Stimulated activated CD4-positive, alpha-beta T cell treated with anti-CD3 and anti-CD28 coated beads, Interleukin-15, amount 100 ng/mL, for 1 hour (primary cell): Measurements from ENCODE around the gene HSFX2.
"Not testable (repeated sequence)": the region's sequence is repeated elsewhere in the genome, so short reads cannot be mapped to it uniquely, and the experiment has no call there.

Experiments used
- DNase-seq, 2 donors: peaks; one replicate each; pipeline ENCODE4 v3.0.0-alpha.2; 2020; ENCODE audit warnings: low read depth in 1 of 2, low spot score in 1 of 2

Gene HSFX2, protein sequence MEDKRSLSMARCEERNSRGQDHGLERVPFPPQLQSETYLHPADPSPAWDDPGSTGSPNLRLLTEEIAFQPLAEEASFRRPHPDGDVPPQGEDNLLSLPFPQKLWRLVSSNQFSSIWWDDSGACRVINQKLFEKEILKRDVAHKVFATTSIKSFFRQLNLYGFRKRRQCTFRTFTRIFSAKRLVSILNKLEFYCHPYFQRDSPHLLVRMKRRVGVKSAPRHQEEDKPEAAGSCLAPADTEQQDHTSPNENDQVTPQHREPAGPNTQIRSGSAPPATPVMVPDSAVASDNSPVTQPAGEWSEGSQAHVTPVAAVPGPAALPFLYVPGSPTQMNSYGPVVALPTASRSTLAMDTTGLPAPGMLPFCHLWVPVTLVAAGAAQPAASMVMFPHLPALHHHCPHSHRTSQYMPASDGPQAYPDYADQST

DNA sequence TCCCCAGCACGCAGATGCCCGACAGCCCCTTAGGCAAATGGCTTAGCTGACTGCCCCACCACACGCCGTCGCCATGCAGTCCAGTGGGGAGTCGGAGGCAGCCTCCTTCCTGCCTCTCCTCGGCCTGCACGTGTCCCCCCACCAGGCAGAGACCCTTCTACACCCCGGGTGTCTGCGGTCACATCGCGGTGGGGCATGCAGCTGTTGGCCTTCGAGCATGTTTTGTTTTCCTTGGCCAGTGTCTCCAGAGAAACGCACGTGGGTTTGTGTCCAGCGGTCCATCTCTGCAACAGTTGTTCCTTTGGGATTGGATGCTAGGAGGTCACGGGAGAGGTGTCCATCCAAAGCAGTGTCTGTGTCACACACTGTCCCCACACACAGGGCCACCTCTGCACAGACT lies at the start of gene HSFX2:
Gene HSFX2, minus strand, starts transcription at position 101 of the 400 bp plus-strand sequence. CDS start 614 bp downstream, outside the sequence.
- not testable (repeated sequence) for DNase-seq

DNA sequence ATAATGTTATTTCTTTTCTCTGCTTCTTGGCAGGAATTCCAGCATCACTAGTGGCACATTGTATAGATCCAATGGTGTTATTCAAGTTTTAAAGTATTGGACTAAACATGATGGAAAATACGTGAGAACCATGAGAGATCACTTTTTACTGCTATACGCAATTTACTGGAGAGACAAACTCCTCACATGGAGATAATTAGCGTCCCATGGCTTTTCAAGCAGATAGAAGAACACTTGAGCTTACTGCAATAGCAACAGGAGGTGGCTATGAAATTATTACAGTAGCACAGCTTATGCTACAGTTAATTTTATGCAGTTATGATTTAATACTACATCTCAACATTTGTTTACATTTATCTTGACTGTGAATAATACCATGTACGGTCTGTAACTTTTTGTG lies 48.4 kb upstream of the HSFX2 start:
- DNase-seq = no peak

DNA sequence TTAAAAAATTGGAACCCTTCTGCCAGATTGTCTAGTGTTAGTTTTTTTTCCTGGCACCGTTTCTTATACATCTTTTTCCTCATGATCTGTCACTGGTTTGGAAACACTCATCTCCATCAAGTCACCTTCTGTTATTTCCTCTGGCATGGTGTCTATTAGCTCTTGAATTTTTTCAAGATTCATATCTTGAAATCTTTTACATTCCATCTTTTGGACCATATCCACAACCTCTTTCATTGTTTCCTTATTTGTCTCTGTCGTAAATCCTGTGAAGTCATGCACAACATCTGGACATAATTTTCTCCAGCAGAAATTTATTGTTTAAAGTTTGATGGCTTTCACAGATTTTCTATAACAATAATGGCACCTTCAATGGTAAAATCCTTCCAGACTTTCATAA lies 46.7 kb upstream of the HSFX2 start:
- no peak for DNase-seq

DNA sequence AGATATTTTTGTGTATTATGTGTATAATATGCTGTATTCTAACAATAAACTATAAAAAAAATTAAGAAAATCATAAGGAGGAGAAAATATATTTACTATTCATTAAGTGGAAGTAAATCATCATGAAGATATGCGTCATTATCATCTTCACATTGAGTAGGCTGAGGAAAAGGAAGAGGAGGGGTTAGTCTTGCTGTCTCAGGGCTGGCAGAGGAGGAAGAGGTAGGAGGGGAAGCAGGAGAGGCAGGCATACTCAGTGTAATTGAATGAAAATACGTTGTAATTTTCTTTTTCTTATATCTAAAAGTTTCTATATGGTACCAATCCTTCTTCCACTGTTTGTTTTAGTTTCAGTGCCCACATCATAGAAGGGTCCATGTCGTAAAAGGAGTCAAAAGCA lies 46.3 kb upstream of the HSFX2 start:
- DNase-seq = no peak

DNA sequence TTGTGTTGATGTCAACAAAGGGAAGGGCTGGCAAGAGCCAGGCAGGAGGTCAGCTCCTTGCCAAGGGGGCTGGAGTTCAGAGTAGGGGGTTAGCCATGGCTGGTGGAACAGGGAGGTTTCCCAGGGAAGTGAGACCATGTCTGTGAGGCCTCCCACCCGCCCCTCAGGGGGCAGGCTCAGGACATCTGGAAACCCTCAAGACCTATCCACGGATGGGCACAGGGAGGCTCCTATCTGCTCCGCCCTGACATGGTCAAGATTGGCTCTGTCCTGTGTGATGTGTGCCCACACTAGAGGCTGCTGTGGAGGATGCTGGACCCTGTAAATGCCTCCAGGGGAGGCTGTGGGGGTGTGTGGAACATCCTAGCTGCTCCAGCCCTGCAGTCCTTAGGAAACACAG lies 44.5 kb upstream of the HSFX2 start:
- no peak for DNase-seq

GRCh38 chrX:149638860-149639259 lies 43.7 kb upstream of the HSFX2 start:
- no peak for DNase-seq

GRCh38 chrX:149633511-149633910 lies 38.4 kb upstream of the HSFX2 start:
- DNase-seq = no peak

DNA sequence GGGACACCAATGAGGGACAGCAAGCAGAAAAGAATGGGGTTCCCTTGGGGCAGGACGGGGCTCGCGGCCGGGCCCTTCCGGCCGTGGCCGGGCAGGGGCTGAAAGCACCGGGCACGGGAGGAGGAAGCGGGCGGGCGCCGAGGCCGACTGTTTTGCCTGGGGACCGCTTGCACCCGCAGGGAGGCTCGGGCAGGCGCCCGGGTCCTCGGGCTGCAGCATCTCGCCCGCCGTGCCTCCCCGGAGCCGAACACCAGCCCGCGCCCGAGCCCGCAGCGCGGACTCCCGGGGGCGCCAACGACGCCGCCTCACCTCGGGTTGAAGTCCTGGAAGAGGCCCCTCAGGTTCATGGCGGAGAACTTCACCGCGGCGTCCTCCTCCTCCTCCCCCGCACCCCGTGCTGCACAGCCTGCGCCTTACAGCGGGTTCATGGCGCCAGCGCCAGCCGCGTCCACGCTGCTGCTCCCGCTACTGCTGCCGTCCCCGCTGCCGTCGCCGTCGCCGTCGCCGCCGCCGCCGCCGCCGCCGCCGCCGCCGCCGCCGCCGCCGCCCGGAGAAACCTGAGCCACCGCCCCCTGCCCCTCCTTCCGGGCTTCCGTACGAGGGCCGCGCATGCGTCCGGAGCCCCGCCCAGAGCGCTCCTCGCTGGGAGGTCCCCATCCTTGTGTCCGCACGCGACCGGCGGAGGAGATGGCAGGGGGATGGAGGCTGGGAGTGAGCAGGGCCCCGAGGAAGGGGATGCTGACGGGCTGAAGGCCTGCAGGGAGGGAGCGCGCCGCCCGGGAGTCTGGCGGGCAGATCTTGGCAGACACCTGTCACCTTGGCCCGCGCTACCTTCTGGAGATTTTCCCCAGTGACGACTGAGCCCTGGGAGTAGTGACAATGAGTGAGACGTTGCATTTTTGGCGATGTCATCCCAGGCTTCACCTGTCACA lies 36.4 kb upstream of the HSFX2 start, which contains the start of gene TMEM185A:
Gene TMEM185A, minus strand, starts transcription at position 559 of the 932 bp plus-strand sequence. Its CDS starts 212 bp downstream, at position 347.
- DNase-seq = peak; percentile 48 to 64

- DNase-seq = no peak
These were observed 35.6 kb upstream of the HSFX2 start for GRCh38 chrX:149630681-149631233.

DNA sequence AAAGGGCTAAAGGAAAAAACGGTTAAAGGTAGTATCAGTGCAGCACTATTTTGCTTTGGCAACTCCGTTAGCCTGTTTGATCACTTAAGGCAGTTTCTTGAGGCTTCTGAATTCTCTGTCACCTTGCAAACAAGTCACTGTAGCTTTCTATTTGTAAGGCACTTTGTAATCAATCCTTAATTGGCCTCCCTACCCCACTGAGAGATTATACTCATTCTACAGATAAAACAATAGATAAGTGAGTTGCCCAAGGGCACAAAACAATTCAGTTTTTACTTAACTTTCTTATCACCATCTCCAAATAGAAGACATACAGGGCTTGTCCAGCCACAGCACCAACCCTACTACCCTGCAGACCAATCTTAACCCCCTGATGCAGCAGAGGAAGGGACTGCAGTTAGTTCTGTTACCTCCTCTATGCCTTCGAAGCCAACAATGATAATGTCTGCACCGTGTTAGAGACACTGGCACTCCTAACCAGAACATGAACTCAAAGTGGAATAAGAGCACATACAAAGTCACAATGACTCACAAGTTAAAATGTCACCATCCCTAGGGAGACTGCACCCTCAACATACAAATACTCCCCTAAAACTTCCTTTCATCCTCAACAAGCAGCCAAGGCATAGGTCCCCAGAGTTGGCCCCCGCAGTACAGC lies 34.7 kb upstream of the HSFX2 start:
- no peak for DNase-seq

DNA sequence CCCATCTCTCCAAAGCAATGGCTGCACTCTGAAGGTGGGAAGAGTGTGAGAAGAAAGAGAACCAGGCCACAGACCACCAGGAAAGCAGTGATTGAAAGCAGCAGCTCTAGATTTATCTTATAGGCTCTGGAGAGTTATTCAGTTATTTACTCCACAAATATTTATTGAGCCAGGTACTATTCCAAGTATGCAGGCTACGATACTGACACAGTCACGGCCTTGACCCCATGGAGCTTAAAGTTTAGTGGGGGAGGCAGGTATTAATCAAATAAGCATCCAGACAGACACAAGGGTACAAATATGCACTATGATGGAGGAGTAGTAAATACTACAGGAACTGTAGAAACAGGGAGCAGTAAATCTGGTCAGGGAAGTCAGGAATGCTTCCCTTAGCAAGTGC lies 33.7 kb upstream of the HSFX2 start:
- no peak for DNase-seq

- DNase-seq = no peak
These were observed 33.2 kb upstream of the HSFX2 start for GRCh38 chrX:149628280-149628679.

DNA sequence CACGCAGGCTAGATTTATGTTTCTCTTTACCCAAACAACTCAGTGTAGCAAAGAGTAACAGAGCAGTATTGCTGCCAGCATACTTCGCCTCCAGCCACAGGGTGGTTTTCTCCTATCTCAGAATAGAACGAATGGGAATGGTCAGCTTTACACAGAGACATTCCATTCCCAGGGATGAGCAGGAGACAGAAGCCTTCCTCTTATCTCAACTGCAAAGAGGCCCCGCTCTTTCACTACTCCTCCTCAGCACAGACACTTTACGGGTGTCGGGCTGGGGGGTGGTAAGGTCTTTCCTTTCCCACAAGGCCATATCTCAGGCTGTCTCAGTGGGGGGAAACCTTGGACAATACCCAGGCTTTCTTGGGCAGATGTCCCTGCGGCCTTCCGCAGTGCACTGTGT lies 31.7 kb upstream of the HSFX2 start:
- DNase-seq = not testable (repeated sequence)

DNA sequence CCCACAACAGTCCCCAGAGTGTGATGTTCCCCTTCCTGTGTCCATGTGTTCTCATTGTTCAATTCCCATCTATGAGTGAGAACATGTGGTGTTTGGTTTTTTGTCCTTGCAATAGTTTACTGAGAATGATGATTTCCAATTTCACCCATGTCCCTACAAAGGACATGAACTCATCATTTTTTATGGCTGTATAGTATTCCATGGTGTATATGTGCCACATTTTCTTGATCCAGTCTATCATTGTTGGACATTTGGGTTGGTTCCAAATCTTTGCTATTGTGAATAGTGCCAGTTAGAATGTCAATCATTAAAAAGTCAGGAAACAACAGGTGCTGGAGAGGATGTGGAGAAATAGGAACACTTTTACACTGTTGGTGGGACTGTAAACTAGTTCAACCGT lies 24.5 kb upstream of the HSFX2 start:
- not testable (repeated sequence) for DNase-seq

DNA sequence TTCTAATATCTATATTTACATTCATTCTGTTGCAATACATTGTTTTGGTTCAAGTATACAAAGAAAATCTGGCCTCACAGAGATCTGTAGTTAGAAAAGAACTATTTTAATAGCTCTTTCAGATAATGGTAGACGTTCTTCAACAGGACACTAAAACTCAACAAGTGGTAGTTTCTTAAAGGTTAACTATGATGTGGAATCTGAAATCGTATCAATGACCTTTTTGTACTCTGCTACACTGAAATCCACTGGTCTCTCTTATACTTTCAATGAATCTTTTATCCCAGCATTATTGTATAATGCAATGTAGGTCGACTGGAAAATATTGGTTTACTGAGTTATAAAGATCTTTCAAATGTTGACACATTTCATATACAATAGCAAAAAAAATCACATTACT lies 23.8 kb upstream of the HSFX2 start:
- DNase-seq = no peak

DNA sequence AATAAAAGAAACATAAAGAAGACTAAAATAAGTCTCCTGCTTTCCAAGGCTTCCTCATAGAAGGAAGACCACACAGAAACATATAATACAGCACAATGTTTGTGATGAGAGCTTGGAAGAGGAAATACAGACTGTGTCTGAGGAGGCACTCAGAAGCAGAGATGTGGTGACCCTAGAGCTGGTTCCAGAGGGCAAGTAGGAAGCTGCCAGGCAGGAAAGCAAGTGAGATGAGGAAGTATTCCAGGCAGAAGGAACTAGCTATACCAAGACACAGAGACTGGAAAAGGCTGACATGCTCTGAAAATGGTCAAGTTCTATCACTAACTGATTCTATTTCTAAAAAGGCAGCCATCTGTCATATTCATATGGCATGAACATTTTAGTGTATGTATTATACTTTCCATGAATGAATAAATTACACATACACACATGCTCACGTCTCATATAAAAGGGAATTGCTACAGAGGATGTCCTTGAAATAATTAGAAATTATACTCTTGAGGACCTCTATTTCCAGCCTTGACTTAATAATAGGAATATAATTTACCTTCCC lies 16.6 kb upstream of the HSFX2 start:
- no peak for DNase-seq

DNA sequence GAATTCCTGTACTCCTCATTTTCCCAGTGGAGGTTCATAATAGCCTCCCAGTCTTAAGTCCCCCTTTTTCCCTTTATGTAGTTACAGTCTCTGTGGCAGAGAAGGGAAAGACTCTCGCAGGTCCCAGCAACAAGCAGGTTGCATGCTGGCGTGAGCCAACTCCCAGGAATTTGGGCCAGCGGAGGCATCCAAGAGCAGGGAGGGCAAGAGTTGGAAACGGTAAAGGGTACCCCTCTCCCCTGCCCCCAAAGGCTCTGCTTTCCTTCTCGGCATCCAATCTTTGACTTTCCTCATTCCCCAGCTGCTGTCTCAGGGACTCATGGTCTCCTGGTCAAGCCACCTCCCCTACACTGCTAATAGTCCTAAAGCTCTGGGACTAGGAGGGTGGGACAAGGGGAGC lies 15.4 kb upstream of the HSFX2 start:
- DNase-seq = no peak

DNA sequence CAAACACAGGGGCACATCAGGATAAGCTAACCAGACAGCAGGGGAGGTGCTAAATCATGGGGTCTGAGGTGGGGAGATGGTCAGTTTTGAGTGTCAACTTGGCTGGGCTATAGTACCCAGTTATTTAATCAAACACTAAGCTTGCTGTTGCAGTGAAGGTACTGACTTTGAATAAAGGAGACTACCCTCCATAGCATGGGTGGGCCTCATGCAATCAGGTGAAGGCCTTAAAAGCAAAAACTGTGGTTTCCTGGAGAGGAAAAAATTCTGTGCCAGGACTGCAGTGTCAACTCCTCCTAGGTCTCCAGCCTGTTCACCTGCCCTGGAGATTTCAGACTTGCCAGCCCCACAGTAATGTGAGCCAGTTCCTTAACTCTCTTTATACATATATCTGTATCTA lies 12.6 kb upstream of the HSFX2 start:
- DNase-seq = no peak

GRCh38 chrX:149605248-149605885 lies 10.3 kb upstream of the HSFX2 start:
- not testable (repeated sequence) for DNase-seq

GRCh38 chrX:149598603-149599002 lies 3.5 kb upstream of the HSFX2 start:
- DNase-seq = not testable (repeated sequence)
